Activated gamma-delta T cell (primary cell): ENCODE data around the gene LINGO4.
A peak's percentile ranks its signal among the peaks of the same experiment; 100 is the strongest.

ENCODE experiments used
- DNase-seq: peaks from one replicate; lab custom pipeline; 2025; lab: John Stamatoyannopoulos, UW
- total RNA-seq, 2 donors: gene quantifications; one replicate each; lab custom pipeline; 2026; lab: John Stamatoyannopoulos, UW

The LINGO4 gene
- 0.46 to 0.65 reads per million in 2 donors for total RNA-seq

DNA sequence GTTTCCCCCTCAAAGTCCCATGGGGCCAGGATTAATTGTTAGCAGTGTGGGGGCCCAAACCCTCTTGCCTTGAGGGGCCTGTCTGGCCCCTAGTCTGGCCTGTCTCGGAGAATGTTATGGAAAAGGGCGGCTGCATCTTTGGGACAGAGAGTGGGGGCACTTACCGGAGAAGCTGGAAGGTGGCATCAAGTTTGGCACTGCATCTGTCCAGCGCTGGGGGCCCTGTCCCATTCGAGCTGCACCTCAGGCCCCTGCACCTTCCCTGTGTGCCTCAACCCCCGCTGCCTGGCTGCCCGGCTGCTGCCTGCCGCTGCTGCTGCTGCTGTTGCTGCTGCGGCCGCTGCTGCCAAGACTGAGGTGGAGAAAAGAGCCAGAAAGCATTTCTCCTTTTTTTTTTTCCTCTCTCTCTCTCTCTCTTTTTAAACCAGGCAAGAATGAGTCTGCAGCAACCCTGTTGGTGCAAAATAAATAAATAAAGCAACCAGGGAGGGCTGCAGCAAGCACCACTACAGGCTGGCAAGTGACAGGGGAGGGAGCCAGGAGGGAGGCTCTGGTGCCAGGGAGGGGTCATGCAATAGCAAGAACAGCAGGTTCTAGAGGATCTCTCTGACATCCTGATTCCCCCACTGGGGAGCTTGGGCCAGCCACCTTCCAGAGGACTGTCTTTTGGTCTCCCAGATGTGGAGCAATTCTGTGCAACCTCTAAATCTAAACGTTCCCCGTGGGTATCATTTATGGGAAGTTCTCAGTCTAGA, at the start of gene LINGO4:
Gene LINGO4 (minus strand): TSS at position 354 of the 755 bp plus-strand sequence. CDS start 2,715 bp downstream, outside the sequence.
- no peak for DNase-seq

DNA sequence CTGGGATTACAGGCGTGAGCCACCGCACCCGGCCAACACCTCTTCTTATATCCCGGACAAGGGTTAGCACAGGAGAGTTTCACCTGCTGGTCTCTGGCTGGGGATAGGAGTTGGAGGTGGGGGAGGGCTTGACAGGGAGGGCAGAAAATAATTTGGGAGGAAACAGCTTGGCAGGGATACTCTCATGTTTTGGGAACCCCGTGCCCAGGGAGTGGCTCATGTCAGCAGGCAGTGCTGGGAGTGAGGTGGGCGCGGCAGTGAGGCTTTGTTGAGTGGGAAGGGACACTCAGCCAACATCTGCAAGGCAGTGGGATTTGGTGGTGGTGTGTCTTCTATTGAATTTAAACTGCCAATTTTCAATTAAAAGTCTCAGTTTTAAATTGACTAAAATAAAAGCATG, 49.4 kb upstream of the LINGO4 start:
- DNase-seq: no peak

- DNase-seq: no peak
Measured at GRCh38 chr1:151853411-151853943, 48.3 kb upstream of the LINGO4 start, which contains the start of gene THEM5. THEM5 (minus strand) TSS chr1:151853712; CDS start chr1:151853565, 147 bp downstream.

GRCh38 chr1:151852733-151853132, 47.5 kb upstream of the LINGO4 start:
- DNase-seq: no peak

DNA sequence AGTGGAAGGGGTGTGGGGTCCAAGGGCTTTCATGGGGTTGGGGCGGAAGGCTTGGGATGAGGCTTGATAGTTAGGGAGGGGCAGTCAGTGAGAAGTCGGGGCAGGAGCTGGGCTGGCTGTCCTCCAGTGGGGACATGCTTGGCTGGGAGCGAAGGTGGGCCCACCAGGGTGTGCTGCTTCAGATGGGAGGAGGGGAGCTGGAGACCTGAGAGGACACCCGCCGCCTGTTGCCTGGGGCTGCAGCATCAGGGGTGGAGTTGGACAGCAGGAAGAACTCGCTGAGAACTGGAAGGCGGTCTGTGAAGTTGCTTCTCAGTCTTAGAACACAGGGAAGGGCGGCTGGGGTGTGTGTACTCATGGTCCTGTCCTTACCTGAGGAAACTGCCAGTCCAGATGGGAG, 46.7 kb upstream of the LINGO4 start:
- no peak for DNase-seq

DNA sequence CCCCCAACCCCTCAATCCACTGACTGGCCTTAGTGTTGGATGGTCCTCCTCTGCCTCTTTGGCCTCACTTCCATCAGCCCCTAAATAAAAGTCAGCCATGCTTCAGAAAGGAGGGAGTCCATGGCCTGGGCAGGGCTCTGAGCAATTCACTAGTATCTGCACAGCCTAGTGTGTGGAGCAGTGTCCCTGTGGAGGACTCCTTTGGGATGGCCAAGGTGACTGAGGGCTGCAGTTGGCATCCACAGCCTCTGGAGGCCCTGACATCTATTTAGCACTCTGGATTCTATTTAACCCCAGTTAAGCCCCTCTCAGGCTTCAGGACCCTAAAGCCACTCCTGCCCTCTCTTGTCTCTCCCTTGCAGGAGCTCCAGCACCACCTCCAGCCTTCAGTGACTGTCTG, 44.7 kb upstream of the LINGO4 start:
- no peak for DNase-seq

DNA sequence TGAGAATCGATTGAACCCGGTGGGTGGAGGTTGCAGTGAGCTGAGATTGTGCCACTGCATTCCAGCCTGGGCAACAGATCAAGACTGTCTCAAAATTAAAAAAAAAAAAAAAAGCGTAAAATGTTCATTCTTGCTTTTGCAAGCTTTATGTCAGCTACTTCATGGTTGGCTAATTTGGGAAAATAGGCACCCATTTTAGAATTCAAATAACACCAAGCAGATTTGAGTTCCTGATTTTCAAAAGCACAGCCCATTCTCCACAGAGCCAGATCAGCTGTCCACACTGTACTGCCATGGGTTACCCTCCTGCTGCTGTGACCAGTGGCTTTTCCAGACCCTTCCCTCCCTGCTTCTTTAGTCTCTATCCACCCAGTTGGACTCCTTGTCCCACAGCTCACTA, 43.9 kb upstream of the LINGO4 start:
- no peak for DNase-seq

DNA sequence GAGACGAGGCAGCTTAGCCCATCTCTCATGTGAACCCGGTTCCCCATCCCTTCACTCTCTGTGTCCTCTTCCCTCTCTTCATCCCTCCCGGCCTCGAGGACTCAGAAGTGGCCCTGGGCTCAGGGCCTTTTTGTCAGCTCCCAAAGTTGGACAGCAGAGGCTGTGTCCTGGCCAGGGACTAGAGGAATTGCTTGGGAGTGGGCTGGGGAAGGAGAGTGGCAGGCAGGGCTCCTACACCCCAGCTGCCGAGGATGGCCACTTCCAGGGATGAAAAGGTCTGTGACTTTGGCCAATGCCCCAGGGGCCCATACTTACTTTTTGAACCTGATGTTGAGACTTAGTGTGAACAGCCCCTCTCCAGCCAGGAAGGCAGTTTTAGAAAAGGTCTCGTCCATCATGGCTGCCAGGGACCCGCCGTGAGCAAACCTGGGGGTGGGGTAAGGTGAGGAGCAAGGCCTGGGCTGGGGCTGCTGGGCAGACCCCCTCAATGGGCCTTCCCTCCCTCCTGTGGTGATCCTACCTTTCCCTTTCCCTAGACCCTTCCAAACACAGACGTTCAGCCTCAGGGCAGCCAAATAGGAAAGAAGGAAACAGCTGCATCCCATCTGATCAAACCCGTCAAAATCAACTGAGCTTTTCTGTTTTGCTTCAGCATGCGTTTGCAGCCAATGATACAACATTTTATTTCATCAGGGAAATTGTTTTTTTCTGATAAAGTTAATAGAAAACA, 42.8 kb upstream of the LINGO4 start:
- DNase-seq: no peak

DNA sequence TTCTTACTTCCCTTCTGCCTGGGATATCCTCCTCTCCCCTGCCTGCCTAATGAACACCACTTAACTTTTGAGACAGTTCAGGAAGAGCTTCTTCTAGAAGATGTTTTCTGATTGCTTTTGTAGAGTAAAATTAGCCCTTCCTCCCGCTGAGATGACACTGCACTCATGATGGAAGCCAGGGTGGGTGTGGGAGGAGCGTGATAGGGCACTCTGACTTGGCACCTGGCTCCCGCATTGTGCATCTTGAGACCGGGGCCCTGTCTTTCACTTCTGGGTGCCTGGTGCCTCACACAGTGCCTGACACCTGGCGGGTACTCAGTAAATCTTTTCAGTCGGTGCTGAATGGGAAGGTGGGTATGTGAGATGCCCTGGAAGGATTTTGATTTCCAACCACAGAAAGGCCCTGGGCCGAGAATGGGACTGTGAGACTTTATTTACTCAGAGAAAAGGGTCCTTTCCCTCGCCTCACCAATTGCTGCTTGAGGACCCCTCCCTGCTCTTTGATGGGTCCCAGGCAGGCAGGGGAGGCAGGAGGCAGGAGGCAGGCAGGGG, 41.5 kb upstream of the LINGO4 start:
- no peak for DNase-seq

DNA sequence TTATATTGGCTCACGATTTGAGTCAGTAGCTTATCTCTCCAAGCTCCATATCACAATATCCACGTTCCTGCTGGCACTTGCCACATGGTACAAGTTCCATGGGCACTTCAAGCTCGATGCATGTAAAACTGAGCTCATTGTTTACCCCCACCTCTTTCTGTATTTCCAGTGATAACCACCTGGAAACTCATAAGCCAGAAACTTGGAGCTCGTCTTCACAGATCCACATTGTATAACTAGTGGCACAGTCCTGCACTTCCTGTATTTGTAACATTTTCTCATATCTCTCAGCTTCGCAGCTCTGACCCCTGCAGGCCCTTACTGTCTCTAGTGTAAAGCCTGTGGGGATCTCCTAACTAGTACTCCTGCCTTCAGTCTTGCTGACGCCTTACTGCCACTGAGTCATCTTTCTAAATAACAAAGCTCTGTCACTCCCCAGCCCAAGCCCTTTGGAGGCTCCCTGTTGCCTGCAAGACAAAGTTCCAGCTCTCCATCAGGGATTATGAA, 40.9 kb upstream of the LINGO4 start:
- no peak for DNase-seq

DNA sequence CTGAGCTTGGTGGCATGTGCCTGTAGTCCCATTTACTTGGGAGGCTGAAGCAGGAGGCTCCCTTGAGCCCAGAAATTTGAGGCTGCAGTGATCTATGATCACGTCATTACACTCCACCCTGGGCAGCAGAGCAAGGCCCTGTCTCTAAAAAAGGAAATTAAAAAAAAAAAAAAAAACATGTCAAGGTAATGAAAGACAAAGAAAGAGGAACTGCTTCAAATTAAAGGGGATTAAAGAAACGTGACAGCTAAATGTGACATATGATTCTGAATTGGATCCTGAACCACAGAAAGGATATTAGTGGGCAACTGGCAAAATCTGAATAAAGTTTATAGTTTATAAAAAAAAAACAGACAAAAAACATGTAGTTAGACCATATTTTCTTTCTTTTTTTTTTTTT, 38.2 kb upstream of the LINGO4 start:
- DNase-seq: no peak

- no peak for DNase-seq
Measured at GRCh38 chr1:151841141-151841540, 35.9 kb upstream of the LINGO4 start.

GRCh38 chr1:151840421-151840820, 35.2 kb upstream of the LINGO4 start:
- DNase-seq: no peak

DNA sequence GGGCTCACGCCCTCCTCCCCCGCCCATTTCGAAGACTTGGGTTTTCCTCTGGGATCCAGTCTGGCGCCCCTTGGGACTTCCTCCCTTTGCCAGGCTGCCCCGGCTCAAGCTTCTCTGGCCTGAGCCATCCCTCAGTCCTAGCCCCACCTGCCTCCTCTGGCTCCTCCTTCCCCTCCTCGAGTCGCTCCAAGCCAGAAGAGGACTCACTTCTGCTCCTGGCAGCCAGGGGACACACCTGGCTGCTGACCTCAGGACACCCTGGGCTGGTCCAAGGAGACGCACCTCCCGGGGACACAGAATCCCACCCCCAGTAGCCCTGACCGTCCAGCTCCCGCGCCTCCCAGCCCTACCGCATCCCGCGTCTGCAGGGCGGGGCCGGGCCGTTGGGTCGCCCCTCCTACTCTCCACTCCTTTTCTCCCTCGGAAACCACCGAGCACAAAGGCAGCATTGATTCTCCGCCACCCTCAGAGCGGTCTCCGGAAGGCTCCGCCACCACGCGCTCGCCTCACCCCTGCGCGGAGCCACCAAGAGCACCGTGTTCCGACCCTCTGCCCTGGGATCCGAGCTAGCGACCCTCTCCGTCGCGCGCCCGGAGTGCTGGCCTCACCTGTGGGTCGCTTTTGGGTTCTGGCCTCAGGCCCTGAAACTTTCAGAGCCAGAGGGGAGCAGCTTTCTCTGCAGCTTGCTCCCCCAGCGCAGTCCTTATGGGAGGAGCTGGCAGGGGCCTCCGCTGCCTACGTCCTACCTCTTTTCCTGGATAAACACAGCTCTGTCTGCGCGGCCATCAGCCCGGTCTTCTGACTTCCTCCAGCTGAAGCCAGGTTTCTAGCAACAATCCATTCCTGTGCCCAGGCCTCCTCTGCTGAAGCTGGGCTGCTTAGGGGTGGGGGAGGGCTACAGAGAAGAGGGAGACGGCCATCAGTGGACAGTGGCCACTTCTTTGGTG, 34.5 kb upstream of the LINGO4 start, which contains the start of gene C2CD4D:
Gene C2CD4D (minus strand): TSS at position 364 of the 947 bp plus-strand sequence. CDS start 831 bp downstream, outside the sequence.
- peak; percentile 52 for DNase-seq

DNA sequence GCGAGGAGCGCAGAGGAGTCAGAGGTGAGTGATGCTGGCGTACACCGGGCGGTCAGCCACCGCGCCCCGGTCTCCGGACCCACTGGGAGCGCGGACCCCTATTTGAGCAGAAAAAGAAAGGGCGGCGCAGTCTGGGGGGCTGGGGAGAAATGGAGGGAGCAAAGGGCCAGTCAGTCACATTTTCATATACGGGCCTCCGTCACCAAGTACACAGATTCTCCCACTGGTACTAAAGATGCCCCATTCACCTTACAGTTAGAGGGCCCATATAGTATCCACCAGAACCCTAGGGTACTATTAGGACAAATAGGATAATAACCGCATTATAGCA, 33.8 kb upstream of the LINGO4 start:
- no peak for DNase-seq

GRCh38 chr1:151838222-151839081, 33.2 kb upstream of the LINGO4 start:
- DNase-seq: peak; percentile 34

DNA sequence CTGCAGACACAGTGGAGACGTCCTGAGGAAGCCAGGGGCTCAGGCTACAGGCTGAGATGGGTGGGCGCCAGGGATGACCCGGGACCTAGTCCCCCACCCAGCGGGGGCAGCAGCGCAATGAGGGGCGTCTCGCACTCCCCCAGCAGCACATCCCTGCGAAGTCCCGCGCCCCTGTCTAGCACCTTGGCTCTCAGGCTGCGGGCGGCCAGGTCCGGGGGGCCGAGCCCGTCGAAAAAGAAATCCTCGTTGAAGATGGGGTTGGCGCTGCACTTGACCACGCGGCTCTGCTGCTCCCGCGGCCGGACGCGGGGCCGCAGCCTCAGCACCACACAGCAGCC, 32.6 kb upstream of the LINGO4 start:
- DNase-seq: peak; percentile 37

DNA sequence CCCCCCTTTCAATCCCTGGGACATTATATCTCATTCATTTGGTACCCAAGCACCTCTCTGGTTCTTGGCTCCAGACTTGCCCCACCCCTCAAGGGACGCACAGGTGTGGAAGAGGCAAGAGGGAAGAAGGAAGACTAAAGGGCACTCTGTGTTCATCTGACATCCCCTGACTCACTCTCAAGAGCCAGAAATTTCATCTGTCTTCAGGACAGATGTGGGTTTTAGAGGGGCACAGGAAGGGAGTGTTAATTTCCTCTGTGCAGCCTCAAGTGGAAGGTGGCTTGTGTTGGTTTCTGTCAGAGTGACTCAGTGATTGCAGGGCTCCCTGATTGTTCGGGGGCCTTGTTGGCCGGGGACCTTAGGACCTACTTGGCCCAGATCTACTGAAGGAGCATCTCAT, 32.0 kb upstream of the LINGO4 start:
- DNase-seq: no peak

DNA sequence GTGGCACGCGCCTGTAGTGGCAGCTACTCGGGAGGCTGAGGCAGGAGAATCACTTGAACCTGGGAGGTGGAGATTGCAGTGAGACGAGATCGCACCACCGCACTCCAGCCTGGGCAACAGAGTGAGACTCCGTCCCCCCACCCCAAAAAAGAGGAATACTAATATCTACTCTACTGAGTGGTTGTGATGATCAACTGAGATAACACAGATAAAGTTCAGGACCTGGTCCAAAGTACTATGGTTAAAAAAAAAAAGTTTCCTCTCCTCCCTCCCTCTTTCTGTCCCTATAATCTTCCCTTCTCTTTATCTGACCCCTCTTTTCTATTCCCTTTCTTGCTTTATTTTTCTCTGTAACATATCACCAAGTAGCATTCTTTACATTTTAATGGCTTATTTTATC, 30.4 kb upstream of the LINGO4 start:
- no peak for DNase-seq

DNA sequence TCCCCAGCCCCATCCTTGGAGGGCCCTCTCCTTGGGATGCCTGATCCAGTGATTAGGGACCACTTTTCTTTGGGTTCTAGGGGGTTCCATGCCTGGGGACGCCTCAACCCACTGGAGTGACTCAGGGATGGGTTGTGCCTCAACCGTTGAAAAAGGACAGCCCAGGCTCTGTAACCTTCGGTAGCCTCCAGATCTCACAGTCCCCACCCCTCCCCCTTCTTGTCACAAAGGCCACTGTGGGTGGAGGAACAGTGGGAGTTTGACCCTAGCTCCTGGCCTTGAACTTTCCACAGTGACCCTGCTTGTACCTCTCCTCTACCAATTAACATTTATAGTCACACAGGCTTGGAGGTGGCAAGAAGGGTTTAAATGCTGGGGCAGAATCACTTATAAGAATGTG, 29.0 kb upstream of the LINGO4 start:
- no peak for DNase-seq
